Natural killer cell (primary cell): ENCODE data around the gene CMSS1. TPM values are rescaled to one million over a fixed set of nuclear protein-coding genes. Genes with fewer than 3 reads are reported as not detected.

Experiments
- ATAC-seq, 3 donors: fragments of 150-1000 bp in 2 of 3; fragments of 200-7000 bp in 1 of 3; cut with Tn5 transposase; 1 replicate in 1 of 3; 2 replicates in 2 of 3; pipeline ENCODE4 v1.10.0; 2021; ENCODE audit warnings: mild to moderate bottlenecking in 2 of 3, moderate library complexity in 2 of 3
- DNase-seq, 2 donors: peaks; one replicate each; pipeline versions ENCODE4 v3.0.0 to v3.0.0-alpha.2; 2013 to 2021; ENCODE audit warnings: mixed read lengths in 1 of 2
- H3K27ac ChIP-seq: one replicate; pipeline ENCODE4 v1.5.1; 2013; ENCODE audit warnings: mild to moderate bottlenecking, low read length
- H3K27me3 ChIP-seq: one replicate; pipeline ENCODE4 v1.6.1; 2013; ENCODE audit warnings: low read length; ENCODE audit not compliant: control insufficient read depth, insufficient read depth
- H3K36me3 ChIP-seq: one replicate; pipeline ENCODE4 v1.6.1; 2013; ENCODE audit warnings: low read length; ENCODE audit not compliant: control insufficient read depth, insufficient read depth
- H3K4me1 ChIP-seq: one replicate; pipeline ENCODE4 v1.6.1; 2013; ENCODE audit warnings: low read length; ENCODE audit not compliant: control insufficient read depth, insufficient read depth
- H3K4me3 ChIP-seq: one replicate; pipeline ENCODE4 v1.5.1; 2013; ENCODE audit warnings: low read length
- H3K9me3 ChIP-seq: one replicate; pipeline ENCODE4 v1.6.1; 2013; ENCODE audit warnings: low read length; ENCODE audit not compliant: control insufficient read depth, insufficient read depth
- H3K27ac Mint-ChIP-seq, 2 donors: one replicate each; pipeline ENCODE4 v1.8.0; 2022; ENCODE audit warnings: mild to moderate bottlenecking in 2 of 2, mixed read lengths in 2 of 2, moderate library complexity in 1 of 2
- H3K27me3 Mint-ChIP-seq, 2 donors: one replicate each; pipeline ENCODE4 v1.8.0; 2022; ENCODE audit warnings: low read depth in 2 of 2, mixed read lengths in 2 of 2
- H3K36me3 Mint-ChIP-seq: one replicate; pipeline ENCODE4 v1.8.0; 2022; ENCODE audit warnings: mixed read lengths
- H3K4me1 Mint-ChIP-seq, 2 donors: one replicate each; pipeline ENCODE4 v1.8.0; 2022; ENCODE audit warnings: mixed read lengths in 2 of 2
- H3K4me3 Mint-ChIP-seq: one replicate; pipeline ENCODE4 v1.8.0; 2022; ENCODE audit warnings: mild to moderate bottlenecking, moderate library complexity, mixed read lengths
- H3K9me3 Mint-ChIP-seq, 2 donors: one replicate each; pipeline ENCODE4 v1.8.0; 2022; ENCODE audit warnings: mixed read lengths in 2 of 2
- WGBS: methylation state at CpG from one replicate; pipeline ENCODE4 v1.1.7; 2013; ENCODE audit warnings: missing lambda C conversion rate; ENCODE audit not compliant: insufficient coverage; 5-methylcytosine and 5-hydroxymethylcytosine counted together
- intact Hi-C: fragments of 100-400 bp; cut with micrococcal nuclease; formaldehyde crosslinking; loops from one replicate; pipeline ENCODE4 v1.14.2; 2022
- total RNA-seq, 4 donors: library from RNA; stranded (reverse); fragments of 120-200 nt in 1 of 4; gene quantifications; one replicate each; pipeline versions ENCODE4 v1.2.3 to v1.2.4, GENCODE V29; 2013 to 2022
- TF ChIP-seq, protein P1 (sequence below): fragments of 200-600 bp; IDR thresholded peaks from one replicate; pipeline ENCODE4 v1.8.0; 2022; ENCODE audit warnings: antibody characterized with exemption

The CMSS1 gene
- total RNA-seq, 3 donors from 2014 or later (not counting 1 experiment from before 2014, with no cell fraction given), result 7.8 to 12.7 (median 9.2) TPM

DNA sequence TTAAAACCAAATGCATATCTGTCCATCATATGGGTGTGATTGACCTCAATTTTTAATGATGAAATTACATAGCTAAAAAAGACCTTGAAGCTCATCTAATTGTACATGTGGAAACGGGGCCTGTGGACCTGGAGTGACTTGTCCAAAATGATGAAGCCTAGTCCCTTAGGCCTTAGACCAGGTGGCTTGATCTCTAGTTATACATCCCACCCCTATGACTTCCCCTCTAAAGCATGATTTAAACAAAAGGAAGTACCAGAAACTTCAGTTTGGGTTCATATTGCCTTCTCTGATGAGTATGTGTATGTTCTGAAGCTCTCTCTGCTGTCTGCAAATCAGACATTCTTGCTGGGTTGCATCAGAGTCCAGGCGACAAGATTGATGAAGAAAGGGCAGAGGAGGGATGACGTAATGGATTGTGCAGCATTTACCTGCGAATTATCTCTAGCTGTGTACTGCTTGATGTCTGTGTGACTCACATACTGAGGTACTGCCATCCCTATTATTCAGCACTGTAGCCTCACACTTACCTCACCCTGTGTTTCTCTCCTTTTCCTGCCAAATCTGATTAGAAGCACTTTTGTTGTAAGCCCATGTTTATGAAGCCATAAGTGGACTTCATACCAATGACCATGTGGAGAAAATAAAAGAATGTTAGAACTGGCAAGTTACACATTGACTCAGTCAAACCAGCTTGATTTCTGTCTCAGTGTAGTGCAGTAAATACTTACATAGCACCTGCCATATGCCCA lies 185.1 kb downstream of the CMSS1 start:
- ATAC-seq, result no peak
- no peaks in the 10 kb centered on the region for H3K9me3 Mint-ChIP-seq
- no peaks in the 10 kb centered on the region for H3K36me3 Mint-ChIP-seq
- H3K4me1 Mint-ChIP-seq, result peaks cover 0 to 4% of the 10 kb centered on the region in 2 donors
- TF ChIP-seq, protein P1, sequence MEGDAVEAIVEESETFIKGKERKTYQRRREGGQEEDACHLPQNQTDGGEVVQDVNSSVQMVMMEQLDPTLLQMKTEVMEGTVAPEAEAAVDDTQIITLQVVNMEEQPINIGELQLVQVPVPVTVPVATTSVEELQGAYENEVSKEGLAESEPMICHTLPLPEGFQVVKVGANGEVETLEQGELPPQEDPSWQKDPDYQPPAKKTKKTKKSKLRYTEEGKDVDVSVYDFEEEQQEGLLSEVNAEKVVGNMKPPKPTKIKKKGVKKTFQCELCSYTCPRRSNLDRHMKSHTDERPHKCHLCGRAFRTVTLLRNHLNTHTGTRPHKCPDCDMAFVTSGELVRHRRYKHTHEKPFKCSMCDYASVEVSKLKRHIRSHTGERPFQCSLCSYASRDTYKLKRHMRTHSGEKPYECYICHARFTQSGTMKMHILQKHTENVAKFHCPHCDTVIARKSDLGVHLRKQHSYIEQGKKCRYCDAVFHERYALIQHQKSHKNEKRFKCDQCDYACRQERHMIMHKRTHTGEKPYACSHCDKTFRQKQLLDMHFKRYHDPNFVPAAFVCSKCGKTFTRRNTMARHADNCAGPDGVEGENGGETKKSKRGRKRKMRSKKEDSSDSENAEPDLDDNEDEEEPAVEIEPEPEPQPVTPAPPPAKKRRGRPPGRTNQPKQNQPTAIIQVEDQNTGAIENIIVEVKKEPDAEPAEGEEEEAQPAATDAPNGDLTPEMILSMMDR, result no peak
- DNase-seq, result no peak
- no peak overlapping the region for H3K4me3 ChIP-seq
- no peaks in the 10 kb centered on the region for H3K27me3 ChIP-seq
- 91% methylated on average over 4 of the region's 4 CpGs for WGBS
- H3K27ac Mint-ChIP-seq, result no peak overlapping the region
- no peaks in the 10 kb centered on the region for H3K36me3 ChIP-seq
- H3K9me3 ChIP-seq, result no peaks in the 10 kb centered on the region
- no peaks in the 10 kb centered on the region for H3K27me3 Mint-ChIP-seq
- no peak overlapping the region for H3K4me3 Mint-ChIP-seq
- H3K4me1 ChIP-seq, result no peaks in the 10 kb centered on the region
- H3K27ac ChIP-seq, result no peak overlapping the region
- intact Hi-C loops, result no loop called here

DNA sequence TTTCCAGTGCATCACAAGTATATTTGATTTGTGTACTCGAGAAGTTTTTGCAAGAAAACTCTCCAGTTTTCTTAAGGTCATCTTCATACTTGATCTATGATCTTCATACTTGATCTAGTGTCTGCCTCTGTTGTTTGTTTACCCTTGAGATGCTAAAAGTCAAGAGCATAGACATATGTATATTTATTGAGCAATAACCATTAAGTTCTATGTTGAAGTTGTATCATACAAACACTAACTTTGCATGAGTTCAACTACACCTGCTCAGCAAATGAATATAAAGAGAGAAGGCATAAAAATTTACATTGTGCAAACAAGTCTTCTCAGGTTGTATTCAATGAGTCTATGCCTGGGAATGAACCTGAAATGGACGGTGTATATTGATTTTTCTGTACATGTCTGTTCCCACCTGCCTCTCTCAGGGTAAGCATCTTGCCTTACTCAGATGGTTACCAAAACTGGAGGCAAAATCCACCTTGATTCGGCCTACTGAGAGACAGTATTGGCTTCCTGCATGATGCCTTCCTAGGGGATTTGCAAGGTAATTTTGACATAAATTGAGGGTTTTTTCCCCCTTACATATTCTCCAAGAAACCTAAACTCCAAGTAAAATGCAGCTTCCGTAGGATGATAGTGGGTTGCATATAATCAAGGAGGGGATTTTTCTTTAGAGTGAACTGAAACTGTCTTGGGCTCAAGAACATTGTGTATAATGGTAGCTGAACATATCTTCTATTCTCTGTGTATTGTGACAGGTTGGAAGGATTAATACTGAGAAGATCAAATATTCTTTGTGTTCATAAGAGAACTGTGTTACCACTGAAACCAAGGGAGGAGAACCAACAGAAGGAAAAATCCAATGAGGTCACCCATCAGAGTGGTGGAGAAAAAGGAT lies 186.2 kb downstream of the CMSS1 start:
- no peaks in the 10 kb centered on the region for H3K4me1 ChIP-seq
- no peaks in the 10 kb centered on the region for H3K9me3 Mint-ChIP-seq
- no peaks in the 10 kb centered on the region for H3K36me3 ChIP-seq
- WGBS, result 97% methylated on average over 3 of the region's 4 CpGs
- H3K9me3 ChIP-seq, result no peaks in the 10 kb centered on the region
- TF ChIP-seq, protein P1, result no peak
- no peak for ATAC-seq
- H3K27me3 ChIP-seq, result no peaks in the 10 kb centered on the region
- no peak overlapping the region for H3K27ac Mint-ChIP-seq
- no peak overlapping the region for H3K4me3 ChIP-seq
- H3K27ac ChIP-seq, result no peak overlapping the region
- H3K27me3 Mint-ChIP-seq, result no peaks in the 10 kb centered on the region
- H3K4me3 Mint-ChIP-seq, result no peak overlapping the region
- H3K4me1 Mint-ChIP-seq, result peaks cover 0 to 4% of the 10 kb centered on the region in 2 donors
- no peaks in the 10 kb centered on the region for H3K36me3 Mint-ChIP-seq
- no peak for DNase-seq
- intact Hi-C loops, result no loop called here

DNA sequence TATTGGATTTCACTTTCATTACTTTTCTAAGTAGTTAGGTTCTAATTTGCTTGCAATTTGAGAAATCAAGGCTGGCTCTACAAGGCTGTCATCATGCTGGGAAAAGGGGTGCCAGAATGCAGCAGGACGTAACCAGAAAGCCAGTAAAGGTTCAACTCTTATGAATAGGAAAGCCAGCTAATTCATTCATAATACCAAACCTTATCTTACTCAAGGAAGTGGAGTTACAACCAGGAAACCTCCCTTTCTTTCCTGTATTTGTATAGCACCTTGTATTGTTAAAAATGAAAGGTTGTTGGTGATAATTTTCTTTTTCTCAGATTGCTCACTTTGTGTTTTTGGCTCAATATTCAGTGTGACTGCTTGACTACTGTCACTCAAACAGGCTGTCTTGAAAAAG lies 187.3 kb downstream of the CMSS1 start:
- no peaks in the 10 kb centered on the region for H3K27me3 Mint-ChIP-seq
- DNase-seq, result no peak
- H3K27ac Mint-ChIP-seq, result no peak overlapping the region
- H3K36me3 ChIP-seq, result no peaks in the 10 kb centered on the region
- H3K4me1 Mint-ChIP-seq, result peaks cover 6 to 11% of the 10 kb centered on the region in 2 donors
- no peaks in the 10 kb centered on the region for H3K9me3 ChIP-seq
- H3K36me3 Mint-ChIP-seq, result no peaks in the 10 kb centered on the region
- no peaks in the 10 kb centered on the region for H3K9me3 Mint-ChIP-seq
- H3K27me3 ChIP-seq, result no peaks in the 10 kb centered on the region
- H3K4me1 ChIP-seq, result no peaks in the 10 kb centered on the region
- no peak overlapping the region for H3K4me3 ChIP-seq
- ATAC-seq, result no peak
- no peak overlapping the region for H3K27ac ChIP-seq
- 100% methylated on average over 1 of the region's 1 CpG for WGBS
- TF ChIP-seq, protein P1, result no peak
- H3K4me3 Mint-ChIP-seq, result no peak overlapping the region
- intact Hi-C loops, result no loop called here
